Aorta (tissue), 5 donors: ENCODE data around the gene INS. TPM values are rescaled to one million over a fixed set of nuclear protein-coding genes. Genes with fewer than 3 reads are reported as not detected.
"Not testable (repeated sequence)": the region's sequence is repeated elsewhere in the genome, so short reads cannot be mapped to it uniquely, and the experiment has no call there.

Experiments
- ATAC-seq: fragments of 200-7000 bp; cut with Tn5 transposase; one replicate; pipeline ENCODE4 v1.9.1; 2022; ENCODE audit warnings: moderate library complexity; ENCODE audit not compliant: low FRiP score
- DNase-seq, 2 donors: peaks; one replicate each; pipeline ENCODE4 v3.0.0-alpha.2; 2020
- H3K27ac ChIP-seq, 2 donors: one replicate each; pipeline ENCODE4 v1.5.1; 2013; ENCODE audit warnings: low read length in 2 of 2, mild to moderate bottlenecking in 2 of 2, moderate library complexity in 2 of 2, control low read depth in 1 of 2, inconsistent platforms in 1 of 2, low read depth in 1 of 2
- H3K27me3 ChIP-seq, 2 donors: one replicate each; pipeline ENCODE4 v1.6.1; 2013; ENCODE audit warnings: control low read depth in 1 of 2, low read length in 1 of 2, mild to moderate bottlenecking in 1 of 2, moderate library complexity in 1 of 2; ENCODE audit not compliant: insufficient read depth in 2 of 2, control insufficient read depth in 1 of 2
- H3K36me3 ChIP-seq, 2 donors: one replicate each; pipeline ENCODE4 v1.6.1; 2013; ENCODE audit warnings: control low read depth in 1 of 2, low read length in 1 of 2, mild to moderate bottlenecking in 1 of 2; ENCODE audit not compliant: insufficient read depth in 2 of 2, control insufficient read depth in 1 of 2
- H3K4me1 ChIP-seq, 2 donors: one replicate each; pipeline ENCODE4 v1.6.1; 2013; ENCODE audit warnings: low read length in 2 of 2, control low read depth in 1 of 2, mild to moderate bottlenecking in 1 of 2, moderate library complexity in 1 of 2; ENCODE audit not compliant: insufficient read depth in 2 of 2, control insufficient read depth in 1 of 2
- H3K4me3 ChIP-seq, 2 donors: one replicate each; pipeline ENCODE4 v1.5.1; 2013; ENCODE audit warnings: low read length in 2 of 2, control low read depth in 1 of 2, mild to moderate bottlenecking in 1 of 2
- H3K9me3 ChIP-seq: one replicate; pipeline ENCODE4 v1.6.1; 2013; ENCODE audit warnings: mild to moderate bottlenecking, low read length; ENCODE audit not compliant: control insufficient read depth
- WGBS, 2 donors: extraction: QIAGEN DNeasy Blood & Tissue Kit; methylation state at CpG; one replicate each; pipeline ENCODE4 v1.1.7; 2013; 5-methylcytosine and 5-hydroxymethylcytosine counted together
- intact Hi-C, 2 donors: fragments of 100-400 bp; cut with DNase I; formaldehyde crosslinking; loops; one replicate each; pipeline versions ENCODE4 v1.14.2 to v1.15.0; 2022
- polyA plus RNA-seq, 2 donors: library from polyadenylated mRNA; stranded (reverse); fragments of 200-250 nt; gene quantifications; one replicate each; pipeline ENCODE4 v1.2.3, GENCODE V29; 2013
- total RNA-seq, 2 donors: library from RNA; stranded (reverse); fragmentation: NEBNext Ultra II Directional; extraction: Animal tissue kit (Norgen Biotek cat#: 25700); gene quantifications; one replicate each; pipeline ENCODE4 v1.2.1, GENCODE V29; 2021
- donor health status: healthy with polysubstance abuse.
- donor health status: Bipolar disorder and iron deficiency.
- donor health status: DM: no; HTN: no; CAD: no.
- donor health status: DM: no; HTN: no; CAD: no.
- donor health status: DM: yes; HTN: yes; CAD: no.

Gene INS
- total and polyA plus RNA-seq, 4 donors = 1.9 to 18.8 (median 9.6) TPM

DNA sequence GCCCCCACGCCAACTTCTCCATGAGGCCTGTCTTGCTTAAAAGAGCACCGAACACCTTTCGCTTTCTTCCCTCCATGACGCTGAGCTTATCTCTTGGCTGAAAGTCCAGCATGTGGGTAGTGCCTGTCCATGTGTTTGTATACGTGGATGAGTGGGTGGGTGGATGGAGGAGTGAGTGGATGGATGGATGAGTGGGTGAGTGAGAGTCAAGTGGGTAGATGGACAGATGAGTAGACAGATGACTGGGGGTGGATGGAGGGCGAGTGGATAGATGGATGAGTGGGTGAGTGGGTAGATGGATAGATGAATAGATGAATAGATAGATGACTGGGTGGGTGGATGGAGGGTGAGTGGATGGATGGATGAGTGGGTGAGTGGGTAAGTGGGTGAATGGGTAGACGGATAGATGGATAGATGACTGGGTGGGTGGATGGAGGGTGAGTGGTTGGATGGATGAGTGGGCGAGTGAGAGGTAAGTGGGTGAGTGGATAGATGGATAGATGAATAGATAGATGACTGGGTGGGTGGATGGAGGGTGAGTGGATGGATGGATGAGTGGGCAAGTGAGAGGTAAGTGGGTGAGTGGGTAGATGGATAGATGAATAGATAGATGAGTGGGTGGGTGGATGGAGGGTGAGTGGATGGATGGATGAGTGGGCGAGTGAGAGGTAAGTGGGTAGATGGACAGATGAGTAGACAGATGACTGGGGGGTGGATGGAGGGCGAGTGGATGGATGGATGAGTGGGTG is 36.1 kb downstream of the INS start:
- H3K4me1 ChIP-seq, H3K27ac ChIP-seq, H3K27me3 ChIP-seq, H3K9me3 ChIP-seq, H3K36me3 ChIP-seq, DNase-seq, intact Hi-C loops, H3K4me3 ChIP-seq, ATAC-seq: not testable (repeated sequence)
- WGBS, 2 donors = 90 to 94% methylated on average over 8 to 10 of the region's 10 CpGs

DNA sequence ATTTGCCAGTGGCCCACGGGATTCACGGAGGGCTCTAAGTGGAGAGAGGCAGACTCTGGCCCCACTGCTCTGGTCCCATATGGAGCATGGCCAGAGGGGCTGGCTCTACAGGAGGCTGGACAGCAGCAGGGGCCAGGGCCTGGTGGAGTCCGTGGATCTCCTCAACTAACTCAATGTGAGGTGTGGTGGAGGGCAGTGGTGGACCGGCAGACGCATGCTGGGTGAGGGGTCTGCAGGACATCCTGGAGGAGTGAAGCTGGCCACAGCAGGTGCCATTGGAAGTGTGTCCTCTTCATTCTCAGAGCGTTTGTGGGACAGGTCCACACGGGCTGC is 37.4 kb downstream of the INS start:
- Histone ChIP-seq H3K36me3 (no peaks in the 10 kb centered on the region), H3K9me3 (no peaks in the 10 kb centered on the region), H3K27ac (no peak overlapping the region), H3K4me3 (no peak overlapping the region), H3K4me1 (no peaks in the 10 kb centered on the region), H3K27me3 (no peaks in the 10 kb centered on the region)
- ATAC-seq (no peak), DNase-seq (no peak)
- intact Hi-C loops = no loop called here
- WGBS, 2 donors = 87 to 88% methylated on average over 7 of the region's 7 CpGs

DNA sequence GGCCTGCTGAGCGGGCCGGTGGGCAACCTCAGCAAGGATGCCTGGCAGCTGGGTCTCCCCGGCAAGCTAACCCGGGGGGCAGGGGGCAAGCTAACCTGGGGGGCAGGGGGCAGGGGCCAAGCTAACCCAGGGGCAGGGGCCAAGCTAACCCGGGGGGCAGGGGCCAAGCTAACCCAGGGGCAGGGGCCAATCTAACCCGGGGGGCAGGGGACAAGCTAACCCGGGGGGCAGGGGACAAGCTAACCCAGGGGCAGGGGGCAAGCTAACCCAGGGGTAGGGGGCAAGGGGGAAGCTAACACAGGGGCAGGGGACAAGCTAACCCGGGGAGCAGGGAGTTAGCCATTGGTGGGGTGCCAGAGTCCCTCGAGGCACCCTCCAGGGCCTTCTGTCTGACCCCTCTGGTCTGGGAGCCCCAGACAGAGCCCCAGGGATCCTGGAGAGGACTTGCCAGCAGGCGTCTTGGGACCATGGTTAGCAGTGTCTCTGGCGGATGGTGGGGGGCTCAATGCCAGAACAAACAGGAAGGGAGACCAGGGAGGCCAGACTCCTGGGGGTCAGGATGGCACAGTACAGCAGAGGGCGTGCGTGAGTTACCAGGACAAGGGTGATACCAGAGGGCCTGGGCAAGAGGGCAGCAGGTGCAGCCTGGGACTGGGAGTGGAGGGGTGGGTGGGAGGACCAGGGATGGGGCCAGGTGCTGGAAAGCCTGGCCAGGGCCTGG is 37.9 kb downstream of the INS start:
- no peaks in the 10 kb centered on the region for H3K9me3 ChIP-seq
- no peak overlapping the region for H3K4me3 ChIP-seq
- no peak overlapping the region for H3K27ac ChIP-seq
- no peaks in the 10 kb centered on the region for H3K4me1 ChIP-seq
- no peak for ATAC-seq
- DNase-seq = peak; percentile 44 to 62
- intact Hi-C loops = no loop called here
- H3K27me3 ChIP-seq = no peaks in the 10 kb centered on the region
- 46 to 62% methylated on average over 10 to 13 of the region's 13 CpGs for WGBS, 2 donors
- H3K36me3 ChIP-seq = no peaks in the 10 kb centered on the region

DNA sequence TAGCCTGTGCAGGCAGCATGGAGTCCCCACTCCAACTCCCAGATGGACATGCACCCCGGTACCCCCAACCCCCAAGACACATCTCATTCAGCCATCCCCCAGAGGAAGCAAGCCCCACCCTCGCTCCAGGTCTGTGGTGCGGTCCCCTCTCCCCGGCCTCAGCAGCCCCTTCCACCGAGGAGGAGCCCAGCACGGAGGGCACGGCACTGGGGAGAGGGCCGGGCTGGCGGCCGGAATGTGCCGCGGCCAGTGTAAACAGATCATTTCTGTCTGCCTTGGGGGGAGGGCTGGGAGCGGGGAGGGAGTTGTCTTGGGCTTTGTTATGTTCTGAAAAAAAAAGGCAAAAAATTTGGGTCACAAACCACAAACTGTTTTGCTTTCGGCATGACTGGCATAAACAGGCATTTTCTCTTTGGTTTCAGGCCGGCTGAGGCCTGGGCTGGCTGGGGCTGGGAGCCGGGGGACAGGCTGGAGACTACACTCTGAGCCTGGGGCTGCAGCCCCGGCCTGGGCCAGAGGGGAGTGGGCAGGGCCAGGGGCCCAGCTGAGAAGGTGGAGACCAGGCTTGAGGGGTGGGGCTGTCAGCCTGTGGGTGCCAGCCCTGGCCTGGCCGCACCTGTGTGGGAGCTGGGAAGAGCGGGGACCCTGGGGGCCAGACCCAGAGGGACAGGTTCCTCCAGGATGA is 38.6 kb downstream of the INS start:
- H3K4me3 ChIP-seq = no peak overlapping the region
- no peak overlapping the region for H3K27ac ChIP-seq
- intact Hi-C loops = no loop called here
- ATAC-seq (peak; percentile 15), DNase-seq (peak; percentile 38 to 60)
- WGBS, 2 donors = 21 to 27% methylated on average over 18 to 19 of the region's 19 CpGs
- H3K4me1 ChIP-seq = no peaks in the 10 kb centered on the region
- no peaks in the 10 kb centered on the region for H3K36me3 ChIP-seq
- no peaks in the 10 kb centered on the region for H3K27me3 ChIP-seq
- no peaks in the 10 kb centered on the region for H3K9me3 ChIP-seq

DNA sequence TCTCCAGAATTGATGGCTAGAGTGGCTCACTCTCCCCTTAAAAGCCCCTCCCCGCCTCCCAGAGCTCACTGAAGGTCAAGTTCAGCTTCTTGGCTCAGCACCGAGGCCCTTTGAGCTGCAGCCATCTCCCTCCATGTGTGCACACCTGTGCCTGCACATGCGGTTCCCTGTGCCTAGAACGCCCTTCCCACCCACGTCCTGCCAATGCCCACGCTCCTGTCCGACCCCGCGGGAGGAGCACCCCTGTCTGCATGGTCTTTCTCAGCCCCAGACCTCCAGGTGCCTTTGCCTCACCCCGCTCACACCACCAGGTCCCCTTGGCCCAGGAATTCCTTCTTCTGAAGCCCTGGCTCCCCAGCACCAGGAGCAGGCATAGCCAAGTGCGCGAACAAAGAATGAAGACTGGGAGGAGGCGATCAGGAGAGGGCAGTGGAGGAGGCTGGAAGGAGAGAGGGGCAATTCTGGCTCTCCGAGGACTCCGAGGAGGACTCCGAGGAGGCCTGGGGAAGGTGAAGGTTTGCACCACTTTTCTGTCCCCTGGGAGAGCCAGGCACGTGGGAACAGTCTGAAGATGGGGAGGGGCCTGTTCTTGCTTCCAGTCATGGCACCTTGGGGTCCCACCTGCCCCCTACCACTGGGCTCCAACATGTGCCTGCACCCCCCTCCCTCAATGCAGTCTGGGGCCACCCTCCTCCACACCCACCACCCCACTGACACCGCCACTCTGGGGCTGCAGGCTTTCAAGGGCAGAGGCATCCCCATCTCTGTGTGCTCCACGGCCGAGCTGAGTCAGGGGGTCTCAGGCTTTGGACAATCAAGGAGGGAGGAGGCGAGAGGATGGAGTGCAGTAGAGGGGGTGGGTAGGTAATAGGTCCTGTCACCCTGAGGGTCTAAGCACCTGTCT is 39.5 kb downstream of the INS start:
- H3K27ac ChIP-seq = no peak overlapping the region
- ATAC-seq = no peak
- no peak overlapping the region for H3K4me3 ChIP-seq
- H3K4me1 ChIP-seq = no peaks in the 10 kb centered on the region
- peaks cover 1% of the 10 kb centered on the region for H3K9me3 ChIP-seq
- no peaks in the 10 kb centered on the region for H3K36me3 ChIP-seq
- WGBS, 2 donors = 88% methylated on average over 21 of the region's 21 CpGs
- intact Hi-C loops = no loop called here
- peak; percentile 42 to 56 for DNase-seq
- H3K27me3 ChIP-seq = no peaks in the 10 kb centered on the region

DNA sequence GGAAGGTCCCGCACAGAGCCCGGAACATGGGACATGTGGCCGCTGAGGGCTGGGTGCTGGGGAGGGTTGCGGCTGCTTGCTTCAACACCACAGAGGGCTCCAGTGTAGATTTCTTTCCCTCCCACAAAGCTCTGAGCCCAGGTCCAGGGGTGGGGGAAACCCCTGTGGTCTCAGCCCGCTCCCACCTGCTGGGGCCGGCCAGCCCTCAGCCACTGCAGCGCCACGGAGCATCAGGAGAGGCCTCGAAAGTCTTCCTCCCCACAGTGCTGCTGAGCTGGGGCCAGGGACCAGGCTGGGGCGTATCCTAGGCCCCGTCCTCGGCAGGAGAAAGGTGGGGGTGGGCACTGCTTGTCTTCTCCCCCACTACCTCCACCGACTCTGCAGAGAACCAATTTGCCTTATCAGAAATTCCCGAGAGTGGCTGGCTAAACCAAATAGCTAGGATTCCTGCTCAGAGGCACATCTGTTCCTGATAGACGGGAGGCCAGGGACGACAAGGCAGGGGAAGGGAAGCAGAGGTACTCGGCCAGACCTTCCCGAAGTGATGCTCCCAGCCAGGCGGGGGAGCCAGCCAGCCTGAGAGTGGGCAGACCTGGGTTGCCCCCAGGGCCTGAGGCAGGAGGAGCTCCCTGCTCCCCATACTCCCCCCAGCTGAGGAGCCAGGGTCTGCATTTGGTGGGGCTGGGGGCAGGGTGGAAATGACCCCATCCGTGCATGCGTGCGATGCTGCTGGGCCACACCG is 40.5 kb downstream of the INS start:
- intact Hi-C loops = no loop called here
- H3K27me3 ChIP-seq = no peaks in the 10 kb centered on the region
- H3K4me3 ChIP-seq = no peak overlapping the region
- H3K9me3 ChIP-seq = peaks cover 5% of the 10 kb centered on the region
- no peaks in the 10 kb centered on the region for H3K4me1 ChIP-seq
- peak in 1 of 2 donors; percentile 39 for DNase-seq
- H3K27ac ChIP-seq = no peak overlapping the region
- ATAC-seq = no peak
- H3K36me3 ChIP-seq = no peaks in the 10 kb centered on the region
- WGBS, 2 donors = 67% methylated on average over 22 to 23 of the region's 23 CpGs

DNA sequence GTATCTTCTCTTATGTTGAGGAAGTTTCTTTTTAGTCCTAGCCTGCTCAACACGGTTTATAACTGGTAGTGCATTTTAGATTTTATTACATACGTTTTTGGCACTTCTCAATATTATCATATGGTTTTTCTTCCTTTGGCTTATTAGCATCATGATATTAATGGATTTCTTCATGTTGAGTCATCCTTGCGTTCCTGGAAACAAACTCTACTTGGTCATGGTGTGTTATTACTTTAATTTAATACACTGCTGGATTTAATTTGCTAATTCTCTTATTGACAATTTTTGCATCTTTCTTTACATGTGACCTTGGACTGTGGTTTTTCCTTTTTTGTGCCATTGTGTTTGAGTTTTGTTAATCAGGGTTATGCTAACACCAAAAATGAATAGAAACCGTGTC is 42.3 kb downstream of the INS start:
- Histone ChIP-seq H3K4me1 (no peaks in the 10 kb centered on the region), H3K4me3 (no peak overlapping the region), H3K9me3 (peaks cover 5% of the 10 kb centered on the region), H3K36me3 (no peaks in the 10 kb centered on the region), H3K27me3 (no peaks in the 10 kb centered on the region), H3K27ac (no peak overlapping the region)
- ATAC-seq (no peak), DNase-seq (no peak)
- 78 to 81% methylated on average over 4 of the region's 4 CpGs for WGBS, 2 donors
- intact Hi-C loops = no loop called here

DNA sequence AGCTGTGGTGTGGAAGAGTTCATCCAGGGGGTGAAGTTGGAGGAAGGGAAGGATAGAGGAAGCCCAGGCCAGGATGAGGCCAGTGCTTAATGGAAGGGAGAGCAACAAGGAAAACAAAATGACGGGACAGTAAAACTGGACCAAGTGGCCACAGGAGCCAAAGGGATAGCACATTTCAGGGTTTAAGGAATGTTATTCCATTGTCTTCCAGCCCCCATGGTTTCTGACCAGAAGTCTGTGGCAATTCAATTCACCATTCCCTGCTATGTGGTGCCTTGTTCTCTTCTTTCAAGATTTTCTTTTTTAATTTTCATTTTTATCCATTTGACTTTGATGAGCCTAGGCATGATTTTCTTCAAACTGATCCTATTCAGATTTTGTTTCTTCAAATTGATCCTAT is 44.3 kb downstream of the INS start:
- 77 to 87% methylated on average over 1 of the region's 1 CpG for WGBS, 2 donors
- ATAC-seq (no peak), DNase-seq (no peak)
- Histone ChIP-seq H3K27ac (no peak overlapping the region), H3K36me3 (no peaks in the 10 kb centered on the region), H3K4me1 (no peaks in the 10 kb centered on the region), H3K9me3 (peaks cover 5% of the 10 kb centered on the region), H3K27me3 (no peaks in the 10 kb centered on the region), H3K4me3 (no peak overlapping the region)
- intact Hi-C loops = no loop called here
